Testis (tissue), 3 donors: Measurements from ENCODE around the gene GIMAP1. TPM values are rescaled to one million over a fixed set of nuclear protein-coding genes. Genes with fewer than 3 reads are reported as not detected.

Experiments
- DNase-seq: peaks from one replicate; pipeline ENCODE4 v3.0.0-alpha.2; 2019
- H3K27ac ChIP-seq, 2 donors: fragments of 200-600 bp; sonication (generic); one replicate each; pipeline ENCODE4 v1.5.1; 2019
- H3K27me3 ChIP-seq: fragments of 200-600 bp; sonication (generic); one replicate; pipeline ENCODE4 v1.5.1; 2019
- H3K36me3 ChIP-seq: fragments of 200-600 bp; sonication (generic); one replicate; pipeline ENCODE4 v1.5.1; 2017; ENCODE audit warnings: low read depth; ENCODE audit errors: missing control alignments
- H3K4me1 ChIP-seq: fragments of 200-600 bp; sonication (generic); one replicate; pipeline ENCODE4 v1.5.1; 2019
- H3K4me3 ChIP-seq, 2 donors: fragments of 200-600 bp; sonication (generic); one replicate each; pipeline ENCODE4 v1.5.1; 2017 to 2019
- H3K9me3 ChIP-seq: fragments of 200-600 bp; sonication (generic); one replicate; pipeline ENCODE4 v1.5.1; 2017
- CTCF ChIP-seq, 3 experiments: fragments of 450-650 bp in 2 of 3; fragments of 200-600 bp in 1 of 3; sonication (generic) in 1 of 3; IDR thresholded peaks; one replicate each; pipeline ENCODE4 v1.5.1; 2016 to 2019; ENCODE audit warnings: antibody characterized with exemption in 3 of 3, mild to moderate bottlenecking in 2 of 3, moderate library complexity in 1 of 3
- POLR2A ChIP-seq: fragments of 450-650 bp; IDR thresholded peaks from one replicate; pipeline ENCODE4 v1.6.1; 2017; ENCODE audit warnings: antibody characterized with exemption, mild to moderate bottlenecking, moderate library complexity
- WGBS, 2 donors: methylation state at CpG; one replicate each; pipeline ENCODE4 v1.1.5; 2018; 5-methylcytosine and 5-hydroxymethylcytosine counted together
- intact Hi-C: fragments of 100-400 bp; cut with DNase I; formaldehyde crosslinking; loops from one replicate; pipeline ENCODE4 v1.15.1; 2023; ENCODE audit warnings: low total_unique reads
- polyA plus RNA-seq: library from polyadenylated mRNA; stranded (reverse); fragments of 350-450 nt; fragmentation: Illumina TruSeq; extraction: RNeasy Lipid Tissue Mini Kit (QIAGEN cat#74804); gene quantifications from one replicate; pipeline ENCODE4 v1.2.3, GENCODE V29; 2014; ENCODE audit warnings: low read depth, low replicate concordance; ENCODE audit not compliant: insufficient read depth
- total RNA-seq, 2 donors: library from RNA; depleted of rRNA; stranded (reverse); fragments of >200 nt; gene quantifications; one replicate each; pipeline ENCODE4 v1.2.3, GENCODE V29; 2016

Gene GIMAP1
- total and polyA plus RNA-seq, 3 donors from 2014 or later, result 1.4 to 2.8 (median 1.7) TPM

- H3K36me3 ChIP-seq, result no peaks in the 10 kb centered on the region
- TF ChIP-seq POLR2A, result no peak
- no peak for TF ChIP-seq CTCF (IDR thresholded peaks at IDR 0.05)
- peaks cover 2% of the 10 kb centered on the region for H3K4me1 ChIP-seq
- intact Hi-C loops, result no loop called here
- no peak overlapping the region for H3K4me3 ChIP-seq
- H3K9me3 ChIP-seq, result no peaks in the 10 kb centered on the region
- no peak for DNase-seq
- no peaks in the 10 kb centered on the region for H3K27me3 ChIP-seq
- peak overlapping the region in 1 of 2 donors; percentile 23 for H3K27ac ChIP-seq
These were observed 22.6 kb downstream of the GIMAP1 start for GRCh38 chr7:150739033-150739432.

DNA sequence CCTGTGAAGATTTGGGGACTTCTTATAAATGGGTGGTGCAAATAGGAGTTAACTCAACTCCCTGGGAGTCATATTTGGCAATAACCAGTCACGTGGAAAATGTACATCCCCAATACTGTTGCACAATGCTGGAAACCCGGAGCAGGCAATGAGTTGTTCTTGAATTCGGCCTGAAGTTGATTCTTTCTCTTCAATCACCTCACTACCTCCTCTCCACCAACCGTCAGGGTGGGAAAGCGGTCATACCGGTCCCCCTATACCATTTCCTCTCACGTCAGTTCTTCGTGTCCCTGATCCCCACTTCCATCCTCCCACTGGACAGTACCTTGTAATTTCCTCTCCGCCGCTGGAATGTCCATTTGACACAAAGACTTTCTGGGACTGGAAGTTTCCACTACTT is 23.6 kb downstream of the GIMAP1 start:
- no peaks in the 10 kb centered on the region for H3K27me3 ChIP-seq
- H3K4me3 ChIP-seq, result no peak overlapping the region
- intact Hi-C loops, result no loop called here
- no peak for DNase-seq
- TF ChIP-seq POLR2A (no peak), CTCF (IDR thresholded peaks at IDR 0.05) (no peak)
- no peak overlapping the region for H3K27ac ChIP-seq
- WGBS, 2 donors, result 76 to 93% methylated on average over 10 of the region's 10 CpGs
- H3K4me1 ChIP-seq, result peaks cover 3% of the 10 kb centered on the region
- H3K36me3 ChIP-seq, result no peaks in the 10 kb centered on the region
- no peaks in the 10 kb centered on the region for H3K9me3 ChIP-seq

DNA sequence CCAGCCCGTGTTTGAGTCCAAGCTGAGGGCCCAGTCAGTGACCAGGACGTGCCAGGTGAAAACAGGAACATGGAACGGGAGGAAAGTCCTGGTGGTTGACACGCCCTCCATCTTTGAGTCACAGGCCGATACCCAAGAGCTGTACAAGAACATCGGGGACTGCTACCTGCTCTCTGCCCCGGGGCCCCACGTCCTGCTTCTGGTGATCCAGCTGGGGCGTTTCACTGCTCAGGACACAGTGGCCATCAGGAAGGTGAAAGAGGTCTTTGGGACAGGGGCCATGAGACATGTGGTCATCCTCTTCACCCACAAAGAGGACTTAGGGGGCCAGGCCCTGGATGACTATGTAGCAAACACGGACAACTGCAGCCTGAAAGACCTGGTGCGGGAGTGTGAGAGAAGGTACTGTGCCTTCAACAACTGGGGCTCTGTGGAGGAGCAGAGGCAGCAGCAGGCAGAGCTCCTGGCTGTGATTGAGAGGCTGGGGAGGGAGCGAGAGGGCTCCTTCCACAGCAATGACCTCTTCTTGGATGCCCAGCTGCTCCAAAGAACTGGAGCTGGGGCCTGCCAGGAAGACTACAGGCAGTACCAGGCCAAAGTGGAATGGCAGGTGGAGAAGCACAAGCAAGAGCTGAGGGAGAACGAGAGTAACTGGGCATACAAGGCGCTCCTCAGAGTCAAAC is 26.0 kb downstream of the GIMAP1 start:
- Histone ChIP-seq H3K27ac (no peak overlapping the region), H3K4me1 (peaks cover 3% of the 10 kb centered on the region), H3K4me3 (no peak overlapping the region), H3K9me3 (no peaks in the 10 kb centered on the region), H3K36me3 (no peaks in the 10 kb centered on the region), H3K27me3 (no peaks in the 10 kb centered on the region)
- TF ChIP-seq CTCF (IDR thresholded peaks at IDR 0.05) (no peak), POLR2A (no peak)
- DNase-seq, result no peak
- intact Hi-C loops, result no loop called here
- WGBS, 2 donors, result 87 to 99% methylated on average over 9 to 14 of the region's 14 CpGs

DNA sequence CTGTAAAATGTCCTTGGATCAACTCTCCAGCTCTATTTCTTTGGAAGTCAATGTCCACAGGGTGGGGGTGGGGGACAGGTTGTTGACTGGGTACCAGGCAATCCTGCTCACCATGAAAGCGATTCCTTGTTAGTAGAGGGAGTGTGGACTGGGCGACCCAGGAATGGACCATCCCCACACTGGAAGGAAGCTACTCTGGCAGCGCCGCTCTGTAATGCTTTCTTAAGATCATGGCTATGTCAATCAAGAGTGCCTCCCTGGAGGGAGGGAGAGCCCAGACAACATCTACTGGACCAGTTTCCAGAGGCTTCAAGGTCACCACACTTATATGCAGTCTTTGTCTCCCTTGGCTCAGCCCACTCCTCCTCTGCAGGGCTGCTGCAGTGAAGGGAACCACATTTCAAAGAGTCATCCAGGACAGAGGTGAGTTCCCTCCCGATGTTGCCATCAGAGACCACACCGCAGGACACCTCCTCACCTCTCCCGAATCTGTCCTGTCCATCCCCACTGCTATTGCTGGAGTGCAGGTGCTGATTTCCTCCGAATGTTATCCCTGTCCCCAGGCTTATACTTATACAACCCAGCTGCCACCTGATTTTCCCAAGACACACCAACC is 27.7 kb downstream of the GIMAP1 start:
- Histone ChIP-seq H3K27ac (no peak overlapping the region), H3K4me3 (no peak overlapping the region), H3K4me1 (peaks cover 3% of the 10 kb centered on the region), H3K36me3 (no peaks in the 10 kb centered on the region), H3K27me3 (no peaks in the 10 kb centered on the region), H3K9me3 (no peaks in the 10 kb centered on the region)
- DNase-seq, result no peak
- 57 to 66% methylated on average over 6 to 8 of the region's 8 CpGs for WGBS, 2 donors
- TF ChIP-seq POLR2A, result no peak
- no peak for TF ChIP-seq CTCF (IDR thresholded peaks at IDR 0.05)
- intact Hi-C loops, result no loop called here

DNA sequence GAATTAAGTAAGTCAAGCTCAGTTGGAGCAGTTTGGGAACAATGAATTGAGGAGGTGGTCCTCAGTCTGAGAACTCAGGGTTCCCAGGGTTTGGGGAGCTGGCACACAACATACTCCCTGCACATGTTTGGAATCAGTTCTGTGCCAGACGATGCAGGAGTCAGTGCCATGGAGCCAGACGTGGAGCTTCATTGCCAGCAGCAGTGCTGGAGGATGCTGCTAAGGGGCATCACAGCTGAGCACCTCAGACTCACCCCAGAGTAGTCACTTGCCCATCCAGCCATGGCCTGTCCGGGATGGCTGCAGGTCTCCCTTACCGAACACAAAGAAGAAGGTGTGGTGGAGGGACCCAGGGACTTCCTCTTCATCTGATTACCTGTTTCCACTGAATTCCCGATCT is 28.7 kb downstream of the GIMAP1 start:
- Histone ChIP-seq H3K9me3 (no peaks in the 10 kb centered on the region), H3K27me3 (no peaks in the 10 kb centered on the region), H3K36me3 (no peaks in the 10 kb centered on the region), H3K4me1 (peaks cover 3% of the 10 kb centered on the region), H3K4me3 (no peak overlapping the region), H3K27ac (no peak overlapping the region)
- 86 to 100% methylated on average over 1 to 5 of the region's 5 CpGs for WGBS, 2 donors
- DNase-seq, result no peak
- TF ChIP-seq POLR2A (no peak), CTCF (IDR thresholded peaks at IDR 0.05) (no peak)
- intact Hi-C loops, result no loop called here
